GM23338 (cell line): ENCODE results near the gene CCDC86. TPM values are rescaled to one million over a fixed set of nuclear protein-coding genes. Genes with fewer than 3 reads are reported as not detected.

Experiments used
- ATAC-seq: fragments of 200-7000 bp; cut with Tn5 transposase; 3 replicates; pipeline ENCODE4 v1.9.1; 2020
- DNase-seq: peaks from one replicate; pipeline ENCODE4 v3.0.0-alpha.2; 2015; ENCODE audit warnings: low spot score
- H2AFZ ChIP-seq: fragments of 200-600 bp; sonication (generic); 2 replicates; pipeline ENCODE4 v1.8.0; 2016; ENCODE audit warnings: antibody characterized with exemption, mild to moderate bottlenecking, moderate library complexity
- H3F3A ChIP-seq: fragments of 200-600 bp; sonication (generic); replicated peaks from 2 replicates; pipeline ENCODE4 v1.8.0; 2017; ENCODE audit warnings: antibody characterized with exemption, mixed run types, low read depth
- H3K27ac ChIP-seq: fragments of 200-600 bp; sonication (generic); 2 replicates; pipeline ENCODE4 v1.6.1; 2016; ENCODE audit warnings: low read depth
- H3K27me3 ChIP-seq: fragments of 200-600 bp; sonication (generic); 2 replicates; pipeline ENCODE4 v1.8.0; 2016; ENCODE audit warnings: mild to moderate bottlenecking, mixed run types, moderate library complexity; ENCODE audit not compliant: insufficient read depth
- H3K36me3 ChIP-seq: fragments of 200-600 bp; sonication (generic); 2 replicates; pipeline ENCODE4 v1.8.0; 2016; ENCODE audit warnings: mild to moderate bottlenecking; ENCODE audit not compliant: insufficient read depth
- H3K4me1 ChIP-seq: fragments of 200-600 bp; sonication (generic); 2 replicates; pipeline ENCODE4 v1.8.0; 2016; ENCODE audit warnings: mild to moderate bottlenecking, moderate library complexity; ENCODE audit not compliant: insufficient read depth
- H3K4me2 ChIP-seq: fragments of 200-600 bp; sonication (generic); 2 replicates; pipeline ENCODE4 v1.7.1; 2017; ENCODE audit warnings: mixed run types
- H3K4me3 ChIP-seq: fragments of 200-600 bp; sonication (generic); 2 replicates; pipeline ENCODE4 v1.6.1; 2016; ENCODE audit warnings: mixed run types
- H3K79me2 ChIP-seq: fragments of 200-600 bp; sonication (generic); replicated peaks from 2 replicates; pipeline ENCODE4 v1.8.0; 2017; ENCODE audit warnings: mild to moderate bottlenecking; ENCODE audit not compliant: insufficient read depth
- H3K9me2 ChIP-seq: fragments of 200-600 bp; sonication (generic); 2 replicates; pipeline ENCODE4 v1.8.0; 2017; ENCODE audit not compliant: insufficient read depth
- H4K20me1 ChIP-seq: fragments of 200-600 bp; sonication (generic); replicated peaks from 2 replicates; pipeline ENCODE4 v1.8.0; 2017; ENCODE audit warnings: mild to moderate bottlenecking; ENCODE audit not compliant: insufficient read depth
- H3K27ac Mint-ChIP-seq: 2 replicates; pipeline ENCODE4 v1.8.0; 2020; ENCODE audit warnings: inconsistent platforms, mild to moderate bottlenecking, moderate library complexity, mixed read lengths
- H3K27me3 Mint-ChIP-seq: 3 replicates; pipeline ENCODE4 v1.8.0; 2022; ENCODE audit warnings: low read depth, mild to moderate bottlenecking, moderate library complexity, mixed read lengths, inconsistent platforms; ENCODE audit not compliant: insufficient read depth, poor library complexity
- H3K36me3 Mint-ChIP-seq: 3 replicates; pipeline ENCODE4 v1.8.0; 2021; ENCODE audit warnings: low read depth, mild to moderate bottlenecking, inconsistent platforms, moderate library complexity, mixed read lengths
- H3K4me1 Mint-ChIP-seq: 3 replicates; pipeline ENCODE4 v1.8.0; 2020; ENCODE audit warnings: mild to moderate bottlenecking, inconsistent platforms, mixed read lengths
- H3K4me3 Mint-ChIP-seq: 3 replicates; pipeline ENCODE4 v1.8.0; 2021; ENCODE audit warnings: moderate library complexity, mild to moderate bottlenecking, inconsistent platforms, mixed read lengths
- H3K9me3 Mint-ChIP-seq: 3 replicates; pipeline ENCODE4 v1.8.0; 2020; ENCODE audit warnings: moderate library complexity, mild to moderate bottlenecking, inconsistent platforms, mixed read lengths
- CREB1 ChIP-seq: fragments of 250-450 bp; sonication (Bioruptor Pico); IDR thresholded peaks from 2 replicates; pipeline ENCODE4 v1.5.0; 2020; ENCODE audit warnings: low read depth, mild to moderate bottlenecking, moderate library complexity
- ETS1 ChIP-seq: IDR thresholded peaks from 2 replicates; pipeline ENCODE4 v1.6.1; 2016; ENCODE audit warnings: antibody characterized with exemption
- EZH2 ChIP-seq: fragments of 200-600 bp; sonication (generic); IDR thresholded peaks from one replicate; pipeline ENCODE4 v1.8.0; 2017; ENCODE audit warnings: antibody characterized with exemption, mild to moderate bottlenecking, low read depth; ENCODE audit not compliant: unreplicated experiment
- EZH2phosphoT487 ChIP-seq: fragments of 200-600 bp; sonication (generic); IDR thresholded peaks from one replicate; pipeline ENCODE4 v1.8.1; 2018; ENCODE audit warnings: antibody characterized with exemption; ENCODE audit not compliant: unreplicated experiment
- JUNB ChIP-seq: IDR thresholded peaks from one replicate; pipeline ENCODE4 v1.6.1; 2016; ENCODE audit warnings: antibody characterized with exemption; ENCODE audit not compliant: unreplicated experiment
- NANOG ChIP-seq: IDR thresholded peaks from 2 replicates; pipeline ENCODE4 v1.6.1; 2016; ENCODE audit warnings: antibody characterized with exemption, borderline replicate concordance
- POLR2AphosphoS5 ChIP-seq: IDR thresholded peaks from 2 replicates; pipeline ENCODE4 v1.6.1; 2016; ENCODE audit warnings: antibody characterized with exemption, low read depth
- REST ChIP-seq: IDR thresholded peaks from one replicate; pipeline ENCODE4 v1.6.1; 2018; ENCODE audit warnings: antibody characterized with exemption; ENCODE audit not compliant: unreplicated experiment
- STAT1 ChIP-seq: IDR thresholded peaks from one replicate; pipeline ENCODE4 v1.6.1; 2016; ENCODE audit warnings: antibody characterized with exemption; ENCODE audit not compliant: unreplicated experiment
- ZNF114 ChIP-seq: fragments of 250-450 bp; sonication (Bioruptor Pico); IDR thresholded peaks from 2 replicates; pipeline ENCODE4 v1.5.0; 2020; ENCODE audit warnings: mild to moderate bottlenecking, moderate library complexity
- ZNF331 ChIP-seq: fragments of 250-450 bp; sonication (Bioruptor Pico); IDR thresholded peaks from 2 replicates; pipeline ENCODE4 v1.5.0; 2020; ENCODE audit warnings: low read depth, mild to moderate bottlenecking, moderate library complexity
- ZNF462 ChIP-seq: fragments of 250-450 bp; sonication (Bioruptor Pico); IDR thresholded peaks from 2 replicates; pipeline ENCODE4 v1.5.0; 2020; ENCODE audit warnings: mild to moderate bottlenecking, moderate library complexity
- long read RNA-seq: library from polyadenylated mRNA; unstranded; transcript quantifications from one replicate; pipeline ENCODE4 v2.0.0, GENCODE V29; 2020; ENCODE audit not compliant: unreplicated experiment
- polyA plus RNA-seq: library from polyadenylated mRNA; unstranded; fragments of >200 nt; fragmentation: Nextera tagmentation; extraction: Ambion mirVana; gene quantifications from 2 replicates; pipeline ENCODE4 v1.2.1, GENCODE V29; 2016
- total RNA-seq: library from RNA; depleted of rRNA; stranded (reverse); fragments of >200 nt; shearing (Covaris generic); gene quantifications from 2 replicates; pipeline ENCODE4 v1.2.3, GENCODE V29; 2014; rRNA removed

Gene CCDC86
- total RNA-seq = 81.8 and 98.5 TPM in 2 replicates
- 67.0 and 67.3 TPM in 2 replicates for polyA plus RNA-seq
- long read RNA-seq, transcript CCDC86-201 (4 exons, 1,893 nt) = major isoform, 46 of 50 reads
- long read RNA-seq, partial matches to known transcripts = 4 of 50 reads
- long read RNA-seq, other reads (novel, unspliced or antisense) = 0 of 50 reads

- no peaks in the 10 kb centered on the region for H3K36me3 ChIP-seq
- Mint-ChIP-seq H3K36me3 (peaks cover 15% of the 10 kb centered on the region), H3K27ac (peak within 1 kb of the TSS; percentile 94), H3K27me3 (peaks cover 33% of the 10 kb centered on the region), H3K4me3 (peak within 1 kb of the TSS; percentile 93), H3K4me1 (peaks cover 36% of the 10 kb centered on the region), H3K9me3 (no peaks in the 10 kb centered on the region; the same call in 1 of the 3 replicates)
- peak within 1 kb of the TSS; percentile 92 for H3K27ac ChIP-seq
- H3K79me2 ChIP-seq = peaks cover 49% of the 10 kb centered on the region
- 0 out of 2 replicates have a peak, but pooled peaks cover 4% of the 10 kb centered on the region for H3K9me2 ChIP-seq
- ATAC-seq (peak; percentile 74), DNase-seq (peak; percentile 95)
- no peaks in the 10 kb centered on the region for H3K27me3 ChIP-seq
- H3K4me2 ChIP-seq = peak within 1 kb of the TSS; percentile 96
- no peaks in the 10 kb centered on the region for H3F3A ChIP-seq
- peak within 1 kb of the TSS; percentile 93 for H3K4me3 ChIP-seq
- peak within 1 kb of the TSS; percentile 79 for H2AFZ ChIP-seq
- peaks cover 18% of the 10 kb centered on the region for H3K4me1 ChIP-seq
- H4K20me1 ChIP-seq = peaks cover 19% of the 10 kb centered on the region
- 0 out of 2 replicates have a peak, but pooled peaks have one; percentile 25 for TF ChIP-seq ZNF331 (CRISPR knock-in tag)
- TF ChIP-seq STAT1 = no peak
- no peak for TF ChIP-seq NANOG
- no peak for TF ChIP-seq ZNF462 (CRISPR knock-in tag)
- no peak for TF ChIP-seq REST
- TF ChIP-seq ETS1 = peak; percentile 86
- TF ChIP-seq JUNB = no peak
- no peak for TF ChIP-seq EZH2phosphoT487
- TF ChIP-seq POLR2AphosphoS5 = peak; percentile 73
- peak; percentile 100 for TF ChIP-seq CREB1
- no peak for TF ChIP-seq ZNF114 (CRISPR knock-in tag)
- no peak for TF ChIP-seq EZH2
Observed at GRCh38 chr11:60841797-60842667, at the start of gene CCDC86. Gene CCDC86, plus strand, starts transcription at chr11:60842113. Its CDS starts 12 bp downstream, at chr11:60842125.
